Liver (tissue), 9 donors: ENCODE measurements around the gene PELI1. TPM values are rescaled to one million over a fixed set of nuclear protein-coding genes. Genes with fewer than 3 reads are reported as not detected.

ENCODE experiments used
- DNase-seq: peaks from one replicate; pipeline ENCODE4 v3.0.0-alpha.2; 2017; ENCODE audit warnings: low spot score
- H3K27ac ChIP-seq, 2 donors: one replicate each; pipeline ENCODE4 v1.7.0; 2013; ENCODE audit warnings: inconsistent platforms in 2 of 2, low read length in 2 of 2, control low read depth in 1 of 2, low read depth in 1 of 2, mild to moderate bottlenecking in 1 of 2
- H3K27me3 ChIP-seq, 4 donors: one replicate each; pipeline versions ENCODE4 v1.6.1 to v1.7.0; 2013; ENCODE audit warnings: low read length in 3 of 4, inconsistent platforms in 1 of 4, mild to moderate bottlenecking in 1 of 4, moderate library complexity in 1 of 4; ENCODE audit not compliant: control insufficient read depth in 4 of 4, insufficient read depth in 4 of 4
- H3K36me3 ChIP-seq, 4 donors: one replicate each; pipeline versions ENCODE4 v1.6.1 to v1.7.0; 2013; ENCODE audit warnings: low read length in 3 of 4, mild to moderate bottlenecking in 3 of 4, low read depth in 1 of 4, moderate library complexity in 1 of 4; ENCODE audit not compliant: control insufficient read depth in 4 of 4, insufficient read depth in 3 of 4
- H3K4me1 ChIP-seq, 4 donors: one replicate each; pipeline versions ENCODE4 v1.6.1 to v1.7.0; 2013; ENCODE audit warnings: low read length in 3 of 4, mild to moderate bottlenecking in 3 of 4, moderate library complexity in 1 of 4; ENCODE audit not compliant: control insufficient read depth in 4 of 4, insufficient read depth in 4 of 4
- H3K4me3 ChIP-seq, 3 donors: one replicate each; pipeline versions ENCODE4 v1.6.1 to v1.7.0; 2013; ENCODE audit warnings: low read length in 3 of 3, control low read depth in 1 of 3, low read depth in 1 of 3, mild to moderate bottlenecking in 1 of 3
- H3K9ac ChIP-seq, 2 donors: one replicate each; pipeline ENCODE4 v1.7.0; 2013; ENCODE audit warnings: low read length in 2 of 2, mild to moderate bottlenecking in 2 of 2, moderate library complexity in 2 of 2, control low read depth in 1 of 2, low read depth in 1 of 2
- H3K9me3 ChIP-seq, 4 donors: one replicate each; pipeline versions ENCODE4 v1.6.1 to v1.7.0; 2013; ENCODE audit warnings: low read length in 3 of 4; ENCODE audit not compliant: control insufficient read depth in 4 of 4
- CTCF ChIP-seq: fragments of 150-350 bp; IDR thresholded peaks from 2 replicates; pipeline ENCODE4 v1.5.1; 2017; ENCODE audit warnings: improper control_type of control experiment, low read depth, low read length; ENCODE audit not compliant: missing input control
- EGR1 ChIP-seq, 2 donors: IDR thresholded peaks; 2 replicates each; pipeline ENCODE4 v1.6.1; 2016 to 2018; ENCODE audit warnings: antibody characterized with exemption in 2 of 2, low read depth in 2 of 2
- FOXA1 ChIP-seq: IDR thresholded peaks from 2 replicates; pipeline ENCODE4 v1.6.1; 2016; ENCODE audit warnings: antibody characterized with exemption
- FOXA2 ChIP-seq: IDR thresholded peaks from 2 replicates; pipeline ENCODE4 v1.6.1; 2016; ENCODE audit warnings: antibody characterized with exemption
- HNF4A ChIP-seq, 2 donors: conservative IDR thresholded peaks; 2 replicates each; pipeline ENCODE4 v1.6.1; 2016; ENCODE audit warnings: antibody characterized with exemption in 2 of 2, mild to moderate bottlenecking in 2 of 2
- HNF4G ChIP-seq: IDR thresholded peaks from 2 replicates; pipeline ENCODE4 v1.6.1; 2016; ENCODE audit warnings: antibody characterized with exemption
- JUND ChIP-seq, 2 donors: IDR thresholded peaks; 2 replicates each; pipeline ENCODE4 v1.6.1; 2016; ENCODE audit warnings: antibody characterized with exemption in 2 of 2
- MAX ChIP-seq: IDR thresholded peaks from 2 replicates; pipeline ENCODE4 v1.6.1; 2016; ENCODE audit warnings: antibody characterized with exemption
- NR2F2 ChIP-seq: IDR thresholded peaks from 2 replicates; pipeline ENCODE4 v1.6.1; 2016; ENCODE audit warnings: antibody characterized with exemption
- RAD21 ChIP-seq, 2 donors: IDR thresholded peaks; 2 replicates each; pipeline ENCODE4 v1.6.1; 2016; ENCODE audit warnings: antibody characterized with exemption in 2 of 2, mild to moderate bottlenecking in 2 of 2
- REST ChIP-seq: IDR thresholded peaks from 2 replicates; pipeline ENCODE4 v1.6.1; 2016; ENCODE audit warnings: antibody characterized with exemption, mild to moderate bottlenecking
- RXRA ChIP-seq, 2 donors: IDR thresholded peaks; 2 replicates each; pipeline ENCODE4 v1.6.1; 2017 to 2018; ENCODE audit warnings: antibody characterized with exemption in 2 of 2, mild to moderate bottlenecking in 1 of 2
- SP1 ChIP-seq: IDR thresholded peaks from 2 replicates; pipeline ENCODE4 v1.6.1; 2018; ENCODE audit warnings: antibody characterized with exemption, mild to moderate bottlenecking
- YY1 ChIP-seq: IDR thresholded peaks from 2 replicates; pipeline ENCODE4 v1.6.1; 2016; ENCODE audit warnings: antibody characterized with exemption, mild to moderate bottlenecking
- WGBS: extraction: QIAGEN DNeasy Blood & Tissue Kit; methylation state at CpG from one replicate; pipeline ENCODE4 v1.1.7; 2013; 5-methylcytosine and 5-hydroxymethylcytosine counted together
- polyA plus RNA-seq, 2 donors: library from polyadenylated mRNA; stranded (reverse) in 1 of 2; unstranded in 1 of 2; fragments of 200-250 nt in 1 of 2; fragments of >200 nt in 1 of 2; fragmentation: Nextera tagmentation in 1 of 2; extraction: Ambion mirVana in 1 of 2; gene quantifications; one replicate each; pipeline versions ENCODE4 v1.2.1 to v1.2.3, GENCODE V29; 2013 to 2015
- total RNA-seq, 2 donors: library from RNA; depleted of rRNA; stranded (reverse); fragments of >200 nt; gene quantifications; one replicate each; pipeline ENCODE4 v1.2.3, GENCODE V29; 2014
- donor health status: healthy.
- donor health status: healthy.
- donor health status: healthy.
- donor health status: healthy.
- donor health status: healthy.

Gene PELI1
- total and polyA plus RNA-seq, 4 donors = 4.5 to 21.3 (median 7.4) TPM

- WGBS = 78% methylated on average over 2 of the region's 2 CpGs
- Histone ChIP-seq H3K36me3 (no peaks in the 10 kb centered on the region), H3K9ac (no peak overlapping the region), H3K27ac (no peak overlapping the region), H3K27me3 (no peaks in the 10 kb centered on the region), H3K9me3 (no peaks in the 10 kb centered on the region), H3K4me3 (no peak overlapping the region), H3K4me1 (no peaks in the 10 kb centered on the region)
- TF ChIP-seq MAX (no peak), SP1 (no peak)
- no peak for DNase-seq
These were observed 22.0 kb upstream of the PELI1 start for GRCh38 chr2:64166212-64166611.

- H3K4me1 ChIP-seq = no peaks in the 10 kb centered on the region
- no peak overlapping the region for H3K27ac ChIP-seq
- 86% methylated on average over 1 of the region's 1 CpG for WGBS
- no peaks in the 10 kb centered on the region for H3K36me3 ChIP-seq
- DNase-seq = no peak
- no peak overlapping the region for H3K9ac ChIP-seq
- no peak for TF ChIP-seq FOXA2
- TF ChIP-seq JUND (IDR thresholded peaks at IDR 0.05) = no peak
- TF ChIP-seq RXRA (IDR thresholded peaks at IDR 0.05) = no peak
- no peak for TF ChIP-seq EGR1 (IDR thresholded peaks at IDR 0.05; ENCODE audit: low read depth in 2 of 2)
- TF ChIP-seq REST = no peak
- TF ChIP-seq SP1 = no peak
- TF ChIP-seq HNF4G = no peak
- TF ChIP-seq HNF4A (conservative IDR thresholded peaks at IDR 0.05) = no peak
- no peaks in the 10 kb centered on the region for H3K9me3 ChIP-seq
- H3K4me3 ChIP-seq = no peak overlapping the region
- no peaks in the 10 kb centered on the region for H3K27me3 ChIP-seq
These were observed 21.5 kb upstream of the PELI1 start for GRCh38 chr2:64165706-64166105.

- H3K27ac ChIP-seq = no peak overlapping the region
- no peak for TF ChIP-seq NR2F2
- TF ChIP-seq MAX = no peak
- TF ChIP-seq RAD21 (IDR thresholded peaks at IDR 0.05) = no peak
- no peak overlapping the region for H3K4me3 ChIP-seq
- peaks cover 3 to 7% (median 6%) of the 10 kb centered on the region in 4 donors for H3K4me1 ChIP-seq
- no peaks in the 10 kb centered on the region for H3K27me3 ChIP-seq
- DNase-seq = no peak
- H3K36me3 ChIP-seq = no peaks in the 10 kb centered on the region
- H3K9me3 ChIP-seq = no peaks in the 10 kb centered on the region
- 98% methylated on average over 1 of the region's 1 CpG for WGBS
- no peak overlapping the region for H3K9ac ChIP-seq
These were observed 20.4 kb upstream of the PELI1 start for GRCh38 chr2:64164629-64165028.

GRCh38 chr2:64162516-64162915 lies 18.3 kb upstream of the PELI1 start:
- no peaks in the 10 kb centered on the region for H3K9me3 ChIP-seq
- WGBS = 74% methylated on average over 1 of the region's 1 CpG
- no peak overlapping the region for H3K9ac ChIP-seq
- H3K4me3 ChIP-seq = no peak overlapping the region
- no peak for DNase-seq
- peaks cover 5 to 24% (median 19%) of the 10 kb centered on the region in 4 donors for H3K4me1 ChIP-seq
- no peaks in the 10 kb centered on the region for H3K36me3 ChIP-seq
- no peak overlapping the region for H3K27ac ChIP-seq
- H3K27me3 ChIP-seq = no peaks in the 10 kb centered on the region
- TF ChIP-seq EGR1 (IDR thresholded peaks at IDR 0.05; ENCODE audit: low read depth in 2 of 2) = no peak
- no peak for TF ChIP-seq SP1
- TF ChIP-seq FOXA1 = no peak
- no peak for TF ChIP-seq REST
- TF ChIP-seq CTCF = no peak
- TF ChIP-seq MAX = no peak
- no peak for TF ChIP-seq YY1
